Activated naive CD4-positive, alpha-beta T cell treated with anti-CD3 and anti-CD28 coated beads, Interleukin-2, amount 50 U/mL, for 72 hours (primary cell): ENCODE results near the gene SLC35F4. TPM values are rescaled to one million over a fixed set of nuclear protein-coding genes. Genes with fewer than 3 reads are reported as not detected.
"Not testable (repeated sequence)": the region's sequence is repeated elsewhere in the genome, so short reads cannot be mapped to it uniquely, and the experiment has no call there.

ENCODE experiments used
- ATAC-seq, 2 donors: fragments of 150-1000 bp; cut with Tn5 transposase; 2 replicates each; pipeline ENCODE4 v1.10.0; 2021; ENCODE audit warnings: mild to moderate bottlenecking in 2 of 2, moderate library complexity in 2 of 2
- DNase-seq, 2 donors: peaks; one replicate each; pipeline ENCODE4 v3.0.0; 2021 to 2022; ENCODE audit warnings: low spot score in 2 of 2
- H3K27ac Mint-ChIP-seq, 2 donors: one replicate each; pipeline ENCODE4 v1.8.0; 2022; ENCODE audit warnings: mild to moderate bottlenecking in 2 of 2, mixed read lengths in 2 of 2
- H3K36me3 Mint-ChIP-seq, 2 donors: one replicate each; pipeline ENCODE4 v1.8.0; 2022; ENCODE audit warnings: mixed read lengths in 2 of 2
- H3K9me3 Mint-ChIP-seq, 2 donors: one replicate each; pipeline ENCODE4 v1.8.0; 2022; ENCODE audit warnings: mixed read lengths in 2 of 2
- total RNA-seq, 2 donors: library from RNA; stranded (reverse); gene quantifications; one replicate each; pipeline ENCODE4 v1.2.3, GENCODE V29; 2022

The SLC35F4 gene
- total RNA-seq, 2 donors from 2014 or later, result not detected

GRCh38 chr14:57864659-57865058 is 1.2 kb downstream of the SLC35F4 start:
- no peak for DNase-seq
- H3K9me3 Mint-ChIP-seq, result no peaks in the 10 kb centered on the region
- no peak for ATAC-seq
- H3K36me3 Mint-ChIP-seq, result no peaks in the 10 kb centered on the region
- no peak overlapping the region for H3K27ac Mint-ChIP-seq

- DNase-seq (no peak), ATAC-seq (no peak)
- no peak overlapping the region for H3K27ac Mint-ChIP-seq
- H3K36me3 Mint-ChIP-seq, result no peaks in the 10 kb centered on the region
- no peaks in the 10 kb centered on the region for H3K9me3 Mint-ChIP-seq
Observed at GRCh38 chr14:57863471-57863870, 2.4 kb downstream of the SLC35F4 start.

DNA sequence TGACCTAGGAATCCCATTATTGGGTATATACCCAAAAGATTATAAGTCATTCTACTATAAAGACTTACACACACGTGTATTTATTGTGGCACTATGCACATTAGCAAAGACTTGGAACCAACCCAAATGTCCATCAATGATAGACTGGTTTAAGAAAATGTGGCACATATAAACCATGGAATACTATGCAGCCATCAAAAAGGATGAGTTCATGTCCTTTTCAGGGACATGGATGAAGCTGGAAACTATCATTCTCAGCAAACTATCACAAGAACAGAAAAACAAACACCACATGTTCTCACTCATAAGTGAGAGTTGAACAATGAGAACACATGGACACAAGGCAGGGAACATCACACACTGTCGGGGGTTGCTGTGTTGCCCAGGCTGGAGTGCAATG is 10.2 kb downstream of the SLC35F4 start:
- not testable (repeated sequence) for H3K9me3 Mint-ChIP-seq, H3K27ac Mint-ChIP-seq, ATAC-seq, H3K36me3 Mint-ChIP-seq, DNase-seq

DNA sequence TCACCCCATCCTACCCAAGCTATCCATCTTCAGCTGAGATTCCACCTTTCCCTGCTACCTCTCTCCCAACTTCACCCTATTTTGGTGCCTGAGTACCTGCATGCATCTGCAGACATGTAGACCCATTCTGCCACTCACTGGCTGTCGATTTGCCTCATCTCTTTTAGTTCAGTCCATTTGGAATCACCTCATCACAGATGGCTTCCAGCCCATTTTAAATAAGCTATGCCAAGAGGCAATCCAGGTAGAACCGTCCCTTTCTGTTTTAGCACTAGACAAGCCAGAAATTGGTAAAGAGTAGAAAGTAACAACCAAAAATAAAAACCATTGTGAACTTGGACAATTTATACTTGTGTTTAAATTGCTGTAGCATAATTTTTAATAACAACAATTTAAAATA is 11.3 kb downstream of the SLC35F4 start:
- no peak for DNase-seq
- Mint-ChIP-seq H3K27ac (no peak overlapping the region), H3K36me3 (no peaks in the 10 kb centered on the region), H3K9me3 (peaks cover 0 to 4% of the 10 kb centered on the region in 2 donors)
- no peak for ATAC-seq

- no peaks in the 10 kb centered on the region for H3K36me3 Mint-ChIP-seq
- no peaks in the 10 kb centered on the region for H3K9me3 Mint-ChIP-seq
- no peak overlapping the region for H3K27ac Mint-ChIP-seq
- ATAC-seq (no peak), DNase-seq (no peak)
Observed at GRCh38 chr14:57851354-57851753, 14.5 kb downstream of the SLC35F4 start.

GRCh38 chr14:57848786-57849185 is 17.1 kb downstream of the SLC35F4 start:
- Mint-ChIP-seq H3K36me3 (no peaks in the 10 kb centered on the region), H3K27ac (no peak overlapping the region), H3K9me3 (peaks cover 0 to 3% of the 10 kb centered on the region in 2 donors)
- ATAC-seq, result no peak
- no peak for DNase-seq

DNA sequence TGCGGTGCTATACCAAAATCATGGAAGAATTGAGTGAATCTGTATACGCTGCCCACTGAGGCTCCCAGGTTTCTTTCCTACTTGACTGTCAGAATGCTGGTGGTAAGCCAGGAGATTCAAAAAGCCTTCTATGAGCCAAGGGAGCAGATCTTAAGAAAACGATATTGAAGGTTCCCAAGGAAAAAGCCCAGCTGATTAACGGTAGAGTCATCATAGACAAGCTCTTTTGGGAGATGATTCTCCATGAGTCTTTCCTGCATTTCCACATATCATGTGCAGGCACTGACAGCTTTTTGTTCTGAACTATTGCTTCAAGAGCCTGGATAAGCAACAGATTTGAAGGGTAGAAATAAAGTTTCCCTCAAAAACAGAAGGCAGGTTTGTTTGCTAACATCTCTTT is 17.5 kb downstream of the SLC35F4 start:
- ATAC-seq (no peak), DNase-seq (no peak)
- Mint-ChIP-seq H3K36me3 (no peaks in the 10 kb centered on the region), H3K27ac (no peak overlapping the region), H3K9me3 (peaks cover 0 to 3% of the 10 kb centered on the region in 2 donors)

DNA sequence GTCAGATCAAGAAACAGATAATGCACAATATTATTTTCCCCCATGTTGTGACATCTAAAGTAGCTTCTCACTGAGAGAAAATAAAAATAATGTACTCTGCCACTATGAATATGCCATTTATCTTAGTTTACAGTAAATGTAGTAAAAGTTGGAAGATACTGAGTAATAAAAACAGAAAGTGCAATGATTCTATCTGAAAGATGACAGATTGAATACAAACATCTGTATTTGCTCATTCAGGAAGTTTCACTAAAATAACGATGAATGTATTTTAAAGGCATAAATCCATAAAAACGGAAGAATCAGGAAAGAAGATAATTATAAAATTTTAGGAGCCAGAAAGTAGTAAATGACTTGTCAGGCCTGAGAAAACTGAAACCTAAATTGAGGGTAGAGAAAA is 18.2 kb downstream of the SLC35F4 start:
- no peak overlapping the region for H3K27ac Mint-ChIP-seq
- ATAC-seq (no peak), DNase-seq (no peak)
- H3K36me3 Mint-ChIP-seq, result no peaks in the 10 kb centered on the region
- peaks cover 0 to 3% of the 10 kb centered on the region in 2 donors for H3K9me3 Mint-ChIP-seq

DNA sequence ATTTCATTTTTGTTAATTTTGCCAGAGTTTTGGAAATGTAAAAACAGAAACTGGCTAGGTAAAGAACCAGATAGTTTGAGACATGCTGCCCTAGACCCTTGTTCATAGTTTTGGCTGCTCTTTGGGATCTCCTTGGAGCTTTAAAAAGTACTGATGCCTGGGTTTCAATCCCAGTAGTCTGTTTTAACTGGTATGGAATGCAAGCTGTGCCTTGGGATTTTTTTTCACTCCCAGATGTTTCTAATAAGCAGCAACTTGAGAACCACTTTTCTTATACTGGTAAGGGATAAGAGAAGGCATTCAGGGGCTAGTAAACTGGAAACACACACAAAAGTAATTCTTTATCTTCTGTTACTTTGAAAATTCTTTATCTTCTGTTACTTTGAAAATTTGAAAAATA is 18.8 kb downstream of the SLC35F4 start:
- Mint-ChIP-seq H3K36me3 (no peaks in the 10 kb centered on the region), H3K9me3 (peaks cover 0 to 3% of the 10 kb centered on the region in 2 donors), H3K27ac (no peak overlapping the region)
- DNase-seq, result no peak
- ATAC-seq, result no peak

- ATAC-seq, result no peak
- no peak for DNase-seq
Observed at GRCh38 chr14:57846596-57846995, 19.3 kb downstream of the SLC35F4 start.

DNA sequence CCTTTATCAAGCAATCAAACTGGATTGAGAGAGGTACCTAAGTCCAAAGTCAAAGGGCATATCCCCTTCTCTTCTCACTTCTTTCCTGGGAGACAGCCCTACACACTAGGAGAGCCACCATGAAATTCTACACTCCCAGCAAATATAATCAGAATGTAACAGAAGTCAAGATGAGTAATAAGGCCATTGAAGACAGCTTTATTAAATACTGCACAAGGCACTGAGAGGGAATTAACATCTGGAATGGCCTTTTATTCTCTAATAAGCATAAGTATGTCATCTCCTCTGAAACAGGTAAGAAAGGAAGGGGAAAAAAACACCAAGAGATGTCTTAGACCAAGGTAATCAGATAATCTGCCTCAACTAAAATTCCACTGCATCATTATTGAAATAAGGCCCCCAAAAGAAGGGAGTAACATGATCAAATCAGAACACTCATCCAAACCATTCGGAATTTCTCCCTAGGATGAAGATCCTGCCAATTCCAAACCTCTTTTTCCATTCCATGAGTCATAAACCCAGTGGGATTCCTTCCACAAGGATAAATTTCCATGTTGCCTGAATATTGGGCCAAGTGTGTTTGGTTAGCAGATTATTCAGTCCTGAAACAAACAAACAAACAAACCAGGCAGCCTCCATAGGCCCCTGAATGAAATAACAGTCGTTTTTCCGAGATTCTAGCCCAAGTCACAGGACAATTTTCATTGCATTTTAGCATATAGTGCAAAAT is 19.9 kb downstream of the SLC35F4 start:
- no peaks in the 10 kb centered on the region for H3K36me3 Mint-ChIP-seq
- H3K9me3 Mint-ChIP-seq, result peaks cover 0 to 3% of the 10 kb centered on the region in 2 donors
- no peak overlapping the region for H3K27ac Mint-ChIP-seq
- DNase-seq (no peak), ATAC-seq (no peak)

More at GRCh38 chr14:57846596-57846995, 19.3 kb downstream of the SLC35F4 start:
- Mint-ChIP-seq H3K36me3 (no peaks in the 10 kb centered on the region), H3K27ac (no peak overlapping the region), H3K9me3 (peaks cover 0 to 3% of the 10 kb centered on the region in 2 donors)

- Mint-ChIP-seq H3K36me3 (no peaks in the 10 kb centered on the region), H3K9me3 (peaks cover 0 to 3% of the 10 kb centered on the region in 2 donors), H3K27ac (no peak overlapping the region)
- ATAC-seq (no peak), DNase-seq (no peak)
Observed at GRCh38 chr14:57845316-57845715, 20.6 kb downstream of the SLC35F4 start.

DNA sequence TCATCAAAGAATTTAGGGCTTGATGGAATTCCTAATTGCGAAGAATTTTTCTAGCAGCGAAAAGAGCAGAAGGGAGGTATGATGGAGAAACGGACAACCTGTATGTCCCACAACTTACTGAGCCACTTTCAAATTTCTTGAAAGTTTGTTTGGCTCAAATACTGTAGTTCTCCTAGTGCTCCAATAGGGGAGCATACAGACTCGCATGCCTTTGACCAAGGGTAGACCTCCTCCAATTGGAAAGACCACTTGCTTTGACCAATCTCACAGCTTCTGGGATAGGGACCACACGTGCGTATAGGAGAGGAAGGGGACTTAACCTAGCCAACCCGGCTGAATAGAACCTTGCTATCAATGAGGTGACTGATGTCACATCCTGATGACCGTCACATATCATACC is 28.6 kb downstream of the SLC35F4 start:
- ATAC-seq, result no peak
- no peak overlapping the region for H3K27ac Mint-ChIP-seq
- H3K36me3 Mint-ChIP-seq, result peaks cover 0 to 4% of the 10 kb centered on the region in 2 donors
- DNase-seq, result no peak
- H3K9me3 Mint-ChIP-seq, result peaks cover 0 to 4% of the 10 kb centered on the region in 2 donors

- H3K9me3 Mint-ChIP-seq, result peaks cover 0 to 4% of the 10 kb centered on the region in 2 donors
- DNase-seq (no peak), ATAC-seq (no peak)
- peaks cover 0 to 4% of the 10 kb centered on the region in 2 donors for H3K36me3 Mint-ChIP-seq
- no peak overlapping the region for H3K27ac Mint-ChIP-seq
Observed at GRCh38 chr14:57835766-57836165, 30.1 kb downstream of the SLC35F4 start.

DNA sequence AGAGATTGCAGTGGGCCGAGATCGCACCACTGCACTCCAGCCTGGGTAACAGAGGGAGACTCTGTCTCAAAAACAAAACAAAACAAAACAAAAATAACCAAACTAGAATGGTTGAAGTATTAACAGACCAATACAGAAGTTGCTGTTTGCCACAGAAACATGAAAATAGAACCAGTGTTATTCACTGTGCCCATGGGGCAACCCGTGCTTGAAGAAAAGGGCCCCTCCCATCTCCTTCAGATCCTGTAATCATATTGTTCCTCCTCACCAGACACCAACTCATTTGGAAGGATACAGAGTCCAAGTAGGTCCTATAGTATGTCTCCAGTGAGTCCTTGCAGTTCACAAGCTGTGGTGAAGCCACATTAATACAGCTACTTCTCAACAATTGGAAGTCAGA is 30.9 kb downstream of the SLC35F4 start:
- no peak overlapping the region for H3K27ac Mint-ChIP-seq
- no peak for ATAC-seq
- peaks cover 0 to 4% of the 10 kb centered on the region in 2 donors for H3K36me3 Mint-ChIP-seq
- DNase-seq, result no peak
- peaks cover 0 to 4% of the 10 kb centered on the region in 2 donors for H3K9me3 Mint-ChIP-seq

DNA sequence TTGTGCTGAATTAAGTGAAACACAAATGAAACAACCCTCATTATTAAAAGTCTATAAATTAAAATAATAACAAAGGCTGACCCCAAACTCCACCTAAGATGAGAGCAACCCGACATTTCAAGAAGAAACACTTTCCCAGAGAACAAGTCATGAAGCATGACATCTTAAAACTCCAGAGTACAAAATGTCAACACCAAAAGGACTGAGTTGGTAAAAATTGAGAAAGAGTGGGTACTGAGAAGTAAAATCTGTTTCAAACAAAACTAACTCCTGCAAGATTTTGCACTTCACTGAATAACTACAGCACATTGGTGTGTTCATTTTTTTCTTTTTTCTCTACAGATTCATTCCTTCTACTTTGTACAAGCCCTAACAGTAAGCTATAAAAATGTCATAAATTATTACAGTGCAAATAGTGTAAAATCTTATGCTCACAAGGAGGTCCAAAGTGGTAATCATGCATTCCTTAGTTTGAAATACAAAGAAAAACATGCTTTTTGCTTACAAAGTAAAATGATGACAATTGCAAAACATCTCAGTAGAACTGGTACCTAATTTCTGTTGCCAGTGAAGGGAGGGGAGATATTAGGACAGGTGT is 31.8 kb downstream of the SLC35F4 start:
- no peak for ATAC-seq
- H3K9me3 Mint-ChIP-seq, result peaks cover under 1 to 4% of the 10 kb centered on the region in 2 donors
- DNase-seq, result no peak
- peaks cover 0 to 1% of the 10 kb centered on the region in 2 donors for H3K36me3 Mint-ChIP-seq
- no peak overlapping the region for H3K27ac Mint-ChIP-seq

DNA sequence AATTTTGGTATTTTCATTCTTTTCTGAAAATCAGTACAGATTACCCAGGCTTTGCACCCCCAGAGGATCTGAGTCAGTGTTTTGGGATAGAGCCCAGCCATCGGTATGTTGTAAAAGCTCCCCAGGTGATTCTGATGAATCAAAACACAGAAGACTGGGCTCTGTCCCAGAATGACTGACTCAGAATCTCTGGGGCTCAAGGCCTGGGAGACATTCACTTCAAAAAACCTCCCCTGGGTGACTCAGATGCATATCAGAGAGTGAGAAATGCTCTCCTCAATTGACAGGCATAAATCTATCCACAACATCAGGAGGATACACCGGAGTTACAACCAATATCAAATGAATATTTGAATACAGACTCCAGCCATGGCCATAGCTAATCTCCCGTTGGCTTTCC is 32.6 kb downstream of the SLC35F4 start:
- H3K36me3 Mint-ChIP-seq, result no peaks in the 10 kb centered on the region
- no peak for DNase-seq
- peak in 1 of 2 donors; percentile 78 for ATAC-seq
- peaks cover 3 to 4% of the 10 kb centered on the region in 2 donors for H3K9me3 Mint-ChIP-seq
- H3K27ac Mint-ChIP-seq, result no peak overlapping the region

DNA sequence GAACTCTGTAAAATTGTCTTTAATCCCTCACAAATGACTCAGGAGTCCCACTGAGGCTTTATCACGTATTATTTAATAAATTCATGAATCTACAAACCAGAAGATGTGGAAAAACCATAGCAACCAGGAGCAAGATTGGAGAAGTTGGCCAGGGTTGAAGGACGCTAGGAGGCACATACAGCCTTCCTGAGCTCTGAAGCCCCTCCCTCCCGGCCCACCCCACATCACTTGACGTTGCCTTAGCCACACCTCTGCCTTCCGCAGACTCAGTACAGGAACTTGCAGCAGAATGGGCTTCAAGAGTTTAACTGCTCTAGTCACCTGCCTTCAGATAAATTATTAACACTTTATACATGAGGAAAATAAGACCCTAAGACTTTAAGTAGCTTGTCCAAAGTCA is 33.9 kb downstream of the SLC35F4 start:
- Mint-ChIP-seq H3K9me3 (peaks cover 0 to 3% of the 10 kb centered on the region in 2 donors), H3K36me3 (no peaks in the 10 kb centered on the region), H3K27ac (no peak overlapping the region)
- DNase-seq (no peak), ATAC-seq (no peak)
